Retinal pigment epithelial cell (primary cell): ENCODE measurements around the gene GSK3A.

ENCODE experiments used
- DNase-seq: peaks from one replicate; pipeline ENCODE4 v3.0.0-alpha.2; 2010; ENCODE audit warnings: low read depth
- H3K4me3 ChIP-seq: 2 replicates; pipeline ENCODE4 v1.5.1; 2011; ENCODE audit warnings: mild to moderate bottlenecking, low read length, control low read depth, moderate library complexity
- TF ChIP-seq, protein P1 (sequence below): conservative IDR thresholded peaks from 2 replicates; pipeline ENCODE4 v1.5.1; 2011; ENCODE audit warnings: low read depth, low read length, control low read depth, inconsistent platforms

GSK3A gene

DNA sequence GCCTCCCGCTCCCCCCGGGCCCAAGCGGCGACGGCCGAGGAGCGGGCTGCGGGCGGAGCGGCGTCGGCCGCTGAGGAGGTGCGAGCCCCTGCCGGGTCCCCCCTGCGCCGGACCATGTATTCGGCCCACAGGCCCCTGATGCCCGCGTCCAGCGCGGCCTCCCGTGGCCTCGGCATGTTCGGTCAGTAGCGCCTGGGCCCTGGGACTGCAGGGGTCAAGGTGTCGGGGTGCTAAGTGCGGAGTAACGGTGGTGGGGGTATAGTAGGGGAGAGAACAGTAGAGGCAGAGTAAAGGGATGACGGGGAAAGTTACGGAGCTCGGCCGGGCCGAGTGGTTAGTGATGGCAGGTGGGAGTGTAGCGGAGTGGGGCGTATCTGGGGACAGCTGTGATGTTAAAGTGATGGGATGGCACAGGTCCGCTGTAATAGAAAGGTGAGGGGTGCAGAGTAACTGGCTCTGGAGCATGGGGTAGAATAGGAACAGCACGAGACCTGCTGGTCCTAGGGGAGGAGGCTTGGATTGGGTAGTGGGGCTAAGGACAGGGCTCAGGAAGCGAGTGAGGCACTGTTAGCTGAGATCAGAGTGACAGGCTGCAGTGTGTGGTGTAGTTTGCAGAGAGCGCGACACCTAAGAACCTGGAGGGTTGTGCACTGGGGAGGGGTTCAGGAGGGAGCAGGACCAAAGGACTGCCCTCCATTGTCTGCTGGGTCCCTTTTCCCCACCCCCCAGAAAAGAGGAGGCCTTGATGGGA, 42.4 kb upstream of the GSK3A start:
- DNase-seq: no peak
- H3K4me3 ChIP-seq: peak overlapping the region; percentile 79
- TF ChIP-seq, protein P1, sequence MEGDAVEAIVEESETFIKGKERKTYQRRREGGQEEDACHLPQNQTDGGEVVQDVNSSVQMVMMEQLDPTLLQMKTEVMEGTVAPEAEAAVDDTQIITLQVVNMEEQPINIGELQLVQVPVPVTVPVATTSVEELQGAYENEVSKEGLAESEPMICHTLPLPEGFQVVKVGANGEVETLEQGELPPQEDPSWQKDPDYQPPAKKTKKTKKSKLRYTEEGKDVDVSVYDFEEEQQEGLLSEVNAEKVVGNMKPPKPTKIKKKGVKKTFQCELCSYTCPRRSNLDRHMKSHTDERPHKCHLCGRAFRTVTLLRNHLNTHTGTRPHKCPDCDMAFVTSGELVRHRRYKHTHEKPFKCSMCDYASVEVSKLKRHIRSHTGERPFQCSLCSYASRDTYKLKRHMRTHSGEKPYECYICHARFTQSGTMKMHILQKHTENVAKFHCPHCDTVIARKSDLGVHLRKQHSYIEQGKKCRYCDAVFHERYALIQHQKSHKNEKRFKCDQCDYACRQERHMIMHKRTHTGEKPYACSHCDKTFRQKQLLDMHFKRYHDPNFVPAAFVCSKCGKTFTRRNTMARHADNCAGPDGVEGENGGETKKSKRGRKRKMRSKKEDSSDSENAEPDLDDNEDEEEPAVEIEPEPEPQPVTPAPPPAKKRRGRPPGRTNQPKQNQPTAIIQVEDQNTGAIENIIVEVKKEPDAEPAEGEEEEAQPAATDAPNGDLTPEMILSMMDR: no peak

DNA sequence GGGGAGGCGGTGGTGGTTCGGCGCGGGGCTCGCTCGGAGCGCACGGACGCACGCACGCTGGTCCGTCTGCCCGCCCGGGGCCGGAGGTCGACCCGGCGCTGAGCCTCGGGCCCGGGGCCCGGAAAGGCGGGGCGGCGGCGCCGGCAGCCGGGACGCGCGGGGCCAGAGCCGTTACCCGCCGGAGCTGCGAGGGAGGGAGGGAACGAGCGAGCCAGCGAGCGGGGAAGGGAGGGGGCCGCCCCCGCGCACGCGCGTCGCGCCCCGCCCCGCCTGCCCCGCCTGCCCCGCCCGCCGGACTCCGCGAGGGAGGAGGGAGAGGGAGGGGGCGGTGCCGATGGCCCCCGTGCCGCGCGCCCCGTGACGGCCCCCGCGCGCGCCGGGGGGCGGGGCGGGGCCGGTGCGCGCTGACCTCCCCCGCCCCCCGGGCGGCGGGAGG, 41.7 kb upstream of the GSK3A start:
- no peak for DNase-seq
- TF ChIP-seq, protein P1: no peak
- peak overlapping the region; percentile 19 for H3K4me3 ChIP-seq

DNA sequence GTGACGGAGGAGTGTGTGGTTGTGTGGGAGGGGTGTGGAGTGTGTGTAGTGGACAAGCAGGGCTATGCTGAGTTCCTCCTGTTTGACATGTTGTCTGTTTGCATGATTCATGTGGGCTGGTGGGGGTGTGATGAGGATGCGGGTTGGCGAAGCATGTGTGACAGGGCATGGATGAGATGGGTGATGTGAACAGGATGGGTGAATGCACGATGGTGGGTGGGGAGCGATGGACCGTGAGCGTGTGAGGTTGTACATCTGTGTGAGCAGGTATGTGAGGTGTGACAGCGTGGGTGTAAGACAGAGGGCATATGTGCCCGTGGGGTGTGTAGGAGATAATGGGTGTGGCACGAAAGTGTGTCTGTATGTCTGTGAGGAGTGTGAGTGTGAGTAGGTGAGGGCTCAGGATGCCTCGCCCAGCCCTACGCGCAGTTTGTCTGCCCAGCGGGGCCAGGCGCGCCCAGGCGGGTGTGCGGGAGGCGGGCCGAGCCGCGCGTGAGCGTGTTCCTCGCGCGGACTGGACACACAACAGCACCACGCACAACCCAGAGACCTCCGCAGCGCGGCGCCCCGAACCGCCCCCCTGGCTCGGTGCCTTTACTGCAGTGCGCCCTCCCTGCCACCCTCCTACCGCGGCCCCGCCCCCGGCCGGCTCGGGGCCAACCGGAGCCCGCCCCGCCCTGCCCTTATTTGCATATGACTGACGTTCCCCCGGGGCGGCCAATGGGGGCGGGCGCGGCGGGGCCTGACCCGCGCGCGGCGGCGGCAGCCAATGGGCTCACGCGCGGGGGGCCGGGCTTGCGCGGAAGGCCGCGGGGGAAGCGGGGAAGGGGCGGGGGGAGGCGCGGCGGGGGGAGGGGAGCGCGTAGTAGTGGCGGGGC, 41.0 kb upstream of the GSK3A start:
- TF ChIP-seq, protein P1: no peak
- DNase-seq: peak; percentile 66
- peak overlapping the region; percentile 32 for H3K4me3 ChIP-seq

DNA sequence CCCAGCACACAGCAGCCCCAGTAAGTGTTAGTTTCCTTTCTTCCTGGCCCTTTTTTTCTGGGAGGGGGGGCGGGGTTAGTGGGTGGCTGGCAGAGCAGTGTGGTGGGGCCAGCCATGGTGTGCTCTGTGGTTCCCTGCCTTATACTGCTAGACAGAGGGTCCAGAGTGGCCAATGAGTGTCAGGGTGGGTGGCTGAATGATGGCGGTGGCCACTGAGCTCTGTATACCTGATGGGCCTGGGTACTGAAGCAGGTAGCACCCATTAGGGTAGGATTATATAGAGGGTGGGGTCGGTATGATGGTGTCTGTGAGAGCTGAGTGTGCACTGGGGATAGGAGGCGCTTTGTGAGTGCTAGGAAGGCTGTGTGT, 40.4 kb upstream of the GSK3A start:
- peak overlapping the region; percentile 32 for H3K4me3 ChIP-seq
- TF ChIP-seq, protein P1: no peak
- DNase-seq: no peak

DNA sequence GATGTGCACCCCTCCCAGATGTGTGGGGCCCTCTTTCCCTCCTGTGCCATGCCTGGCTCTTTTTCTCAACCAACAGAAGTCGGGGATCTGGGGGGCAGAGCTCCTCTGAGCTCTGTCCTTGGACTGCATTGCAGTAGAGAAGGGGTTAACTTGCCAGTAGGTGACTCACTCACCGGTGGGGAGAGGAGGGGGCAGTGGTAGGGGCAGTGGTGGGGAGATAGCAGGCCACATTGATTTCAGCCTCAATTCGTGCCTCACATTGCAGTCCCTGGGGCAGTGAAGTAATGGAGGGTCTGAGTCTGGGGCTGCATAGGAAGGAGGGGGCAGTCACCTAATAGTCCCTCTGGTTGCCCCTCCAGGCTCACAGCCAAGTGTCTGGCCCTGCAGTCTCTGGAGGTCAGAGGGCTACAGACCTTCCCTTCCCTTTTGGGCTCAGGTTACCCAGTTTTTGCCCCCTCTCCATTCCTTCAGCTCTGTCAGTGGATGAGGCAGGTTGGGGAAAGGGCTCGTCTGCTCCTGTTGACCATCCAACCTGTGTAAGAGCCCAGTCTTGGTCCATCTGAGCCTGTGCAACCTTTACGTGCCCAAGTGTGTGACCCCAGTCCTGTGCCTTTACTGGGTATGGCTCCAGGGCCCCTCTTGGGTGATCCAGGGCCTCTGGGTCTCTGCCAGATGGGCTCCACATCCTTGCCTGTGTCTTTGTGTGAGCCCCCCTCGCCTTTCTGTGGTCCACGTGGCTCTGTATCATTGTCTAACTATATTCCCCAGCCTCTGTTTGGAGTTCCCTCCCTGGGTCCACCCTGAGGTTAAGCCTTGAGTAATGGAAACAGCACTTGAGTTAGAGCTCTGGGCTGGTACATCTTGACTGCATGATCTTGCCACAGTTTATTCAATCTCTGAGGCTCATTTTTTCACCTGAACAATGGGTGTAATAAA, 39.7 kb upstream of the GSK3A start:
- TF ChIP-seq, protein P1: no peak
- peak overlapping the region; percentile 41 for H3K4me3 ChIP-seq
- peak; percentile 66 for DNase-seq

DNA sequence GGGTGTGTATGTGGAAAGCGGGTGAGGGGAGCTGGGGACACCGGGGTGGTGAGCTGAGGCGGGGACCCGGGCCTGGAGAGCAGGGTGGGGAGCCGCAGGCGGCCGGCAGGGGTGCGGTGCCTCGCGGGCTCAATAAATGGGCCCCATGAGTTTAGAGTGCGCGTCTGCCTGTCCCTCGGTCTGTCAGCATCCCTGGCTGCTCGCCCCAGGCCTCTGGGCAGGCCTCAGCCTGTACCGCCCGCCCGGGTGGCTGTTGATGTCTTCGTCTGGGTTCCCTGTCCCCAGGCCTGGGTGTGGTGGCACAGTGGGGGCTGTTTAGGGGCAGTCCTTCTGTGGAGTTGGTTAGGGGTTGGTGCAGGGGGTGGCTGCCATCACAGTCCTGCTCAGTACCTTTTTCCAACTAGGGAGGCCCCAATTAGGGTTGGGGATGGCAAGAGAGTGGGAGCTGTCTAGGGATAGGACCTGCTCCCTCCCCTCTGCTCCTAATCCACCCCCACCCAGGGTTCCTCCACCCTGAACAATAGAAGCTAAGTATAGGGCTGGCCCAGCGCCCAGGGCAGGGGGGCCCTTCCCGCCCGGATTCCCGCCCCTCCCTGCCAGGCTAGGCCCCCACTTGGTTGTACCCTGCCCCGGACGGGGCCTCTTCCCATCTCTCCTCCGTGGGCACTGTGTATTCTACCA, 38.9 kb upstream of the GSK3A start:
- DNase-seq: no peak

More for the DNA sequence above, 38.9 kb upstream of the GSK3A start:
- TF ChIP-seq, protein P1: no peak
- peak overlapping the region; percentile 41 for H3K4me3 ChIP-seq
